CD14-positive monocyte (primary cell): ENCODE data around the gene LEF1. TPM values are rescaled to one million over a fixed set of nuclear protein-coding genes. Genes with fewer than 3 reads are reported as not detected.

Experiments used
- DNase-seq, 3 donors: peaks; one replicate each; pipeline ENCODE4 v3.0.0-alpha.2; 2011 to 2022
- H2AFZ ChIP-seq: 2 replicates; pipeline ENCODE4 v1.6.0; 2012; ENCODE audit warnings: mild to moderate bottlenecking, low read depth, low read length, inconsistent platforms; ENCODE audit not compliant: insufficient read depth, poor library complexity, severe bottlenecking
- H3K27ac ChIP-seq, 2 donors: 1 replicate in 1 of 2; 2 replicates in 1 of 2; pipeline ENCODE4 v1.5.1; 2012 to 2013; ENCODE audit warnings: low read length in 2 of 2, control low read depth in 1 of 2, inconsistent platforms in 1 of 2, low read depth in 1 of 2, mild to moderate bottlenecking in 1 of 2
- H3K27me3 ChIP-seq, 2 donors: one replicate each; pipeline versions ENCODE4 v1.6.0 to v1.6.1; 2011 to 2013; ENCODE audit warnings: low read length in 2 of 2; ENCODE audit not compliant: control insufficient read depth in 2 of 2, insufficient read depth in 2 of 2
- H3K36me3 ChIP-seq, 2 donors: replicated peaks in 1 of 2; 1 replicate in 1 of 2; 2 replicates in 1 of 2; pipeline versions ENCODE4 v1.5.1 to v1.6.1; 2012 to 2013; ENCODE audit warnings: low read length in 2 of 2, control low read depth in 1 of 2, inconsistent platforms in 1 of 2, mild to moderate bottlenecking in 1 of 2; ENCODE audit not compliant: insufficient read depth in 2 of 2, control insufficient read depth in 1 of 2
- H3K4me1 ChIP-seq, 2 donors: 1 replicate in 1 of 2; 2 replicates in 1 of 2; pipeline versions ENCODE4 v1.5.1 to v1.6.1; 2012 to 2013; ENCODE audit warnings: low read length in 2 of 2, control low read depth in 1 of 2, inconsistent platforms in 1 of 2, mild to moderate bottlenecking in 1 of 2, moderate library complexity in 1 of 2; ENCODE audit not compliant: insufficient read depth in 2 of 2, control insufficient read depth in 1 of 2
- H3K4me2 ChIP-seq: replicated peaks from 2 replicates; pipeline ENCODE3; 2012; ENCODE audit warnings: low read length, moderate library complexity, mild to moderate bottlenecking; ENCODE audit not compliant: poor library complexity, severe bottlenecking; ENCODE audit errors: extremely low read depth
- H3K4me3 ChIP-seq, 3 experiments: fragments of 200-600 bp in 1 of 3; sonication (generic) in 1 of 3; replicated peaks in 1 of 3; 1 replicate in 2 of 3; 2 replicates in 1 of 3; pipeline ENCODE4 v1.5.1; 2011 to 2013; ENCODE audit warnings: low read length in 3 of 3, mild to moderate bottlenecking in 3 of 3, control low read depth in 2 of 3, low read depth in 2 of 3, inconsistent platforms in 1 of 3, moderate library complexity in 1 of 3
- H3K79me2 ChIP-seq: 2 replicates; pipeline ENCODE4 v1.6.0; 2012; ENCODE audit warnings: mild to moderate bottlenecking, control low read depth, inconsistent platforms, low read length, moderate library complexity; ENCODE audit not compliant: insufficient read depth
- H3K9ac ChIP-seq: 2 replicates; pipeline ENCODE4 v1.6.0; 2017; ENCODE audit warnings: low read length, mild to moderate bottlenecking; ENCODE audit not compliant: insufficient read depth, poor library complexity, severe bottlenecking
- H3K9me3 ChIP-seq, 2 donors: replicated peaks in 1 of 2; 1 replicate in 1 of 2; 2 replicates in 1 of 2; pipeline versions ENCODE4 v1.5.1 to v1.6.1; 2012 to 2013; ENCODE audit warnings: low read length in 2 of 2, control low read depth in 1 of 2; ENCODE audit not compliant: control insufficient read depth in 1 of 2, insufficient read depth in 1 of 2
- H4K20me1 ChIP-seq: 2 replicates; pipeline ENCODE4 v1.6.0; 2012; ENCODE audit warnings: mild to moderate bottlenecking, low read length, control low read depth, moderate library complexity; ENCODE audit not compliant: insufficient read depth
- H3K27ac Mint-ChIP-seq, 7 donors: one replicate each; pipeline ENCODE4 v1.8.0; 2020; ENCODE audit warnings: mild to moderate bottlenecking in 7 of 7, mixed read lengths in 7 of 7, moderate library complexity in 6 of 7, inconsistent platforms in 2 of 7
- H3K27me3 Mint-ChIP-seq, 3 donors: one replicate each; pipeline ENCODE4 v1.8.0; 2021 to 2022; ENCODE audit warnings: low read depth in 3 of 3, mild to moderate bottlenecking in 3 of 3, mixed read lengths in 3 of 3, moderate library complexity in 3 of 3, inconsistent platforms in 1 of 3
- H3K36me3 Mint-ChIP-seq, 2 donors: one replicate each; pipeline ENCODE4 v1.8.0; 2020; ENCODE audit warnings: mixed read lengths in 2 of 2, inconsistent platforms in 1 of 2, mild to moderate bottlenecking in 1 of 2
- H3K4me1 Mint-ChIP-seq: one replicate; pipeline ENCODE4 v1.8.0; 2020; ENCODE audit warnings: mild to moderate bottlenecking, mixed read lengths
- H3K4me3 Mint-ChIP-seq, 2 donors: one replicate each; pipeline ENCODE4 v1.8.0; 2020; ENCODE audit warnings: mild to moderate bottlenecking in 2 of 2, mixed read lengths in 2 of 2, moderate library complexity in 1 of 2
- H3K9me3 Mint-ChIP-seq, 7 donors: one replicate each; pipeline ENCODE4 v1.8.0; 2020 to 2022; ENCODE audit warnings: mixed read lengths in 7 of 7, mild to moderate bottlenecking in 6 of 7, moderate library complexity in 6 of 7, inconsistent platforms in 2 of 7
- WGBS: methylation state at CpG from one replicate; pipeline ENCODE4 v1.1.5; 2013; ENCODE audit warnings: missing lambda C conversion rate; ENCODE audit not compliant: insufficient coverage; 5-methylcytosine and 5-hydroxymethylcytosine counted together
- intact Hi-C, 2 donors: fragments of 100-400 bp; cut with micrococcal nuclease; formaldehyde crosslinking; loops; one replicate each; pipeline versions ENCODE4 v1.15.0 to v1.15.1; 2023
- polyA plus RNA-seq, 3 donors: library from polyadenylated mRNA; depleted of rRNA in 1 of 3; unstranded in 2 of 3; stranded (reverse) in 1 of 3; fragments of 300-500 nt in 2 of 3; fragments of >200 nt in 1 of 3; fragmentation: Illumina TruSeq in 2 of 3; gene quantifications; 1 replicate in 2 of 3; 2 replicates in 1 of 3; pipeline ENCODE4 v1.2.3, GENCODE V29; 2012 to 2021
- TF ChIP-seq, protein P1 (sequence below): fragments of 200-600 bp; IDR thresholded peaks from one replicate; pipeline ENCODE4 v1.8.0; 2022; ENCODE audit warnings: antibody characterized with exemption, mild to moderate bottlenecking

LEF1 gene
- polyA plus RNA-seq, 3 donors, result 0.29 to 1.3 (median 0.61) TPM

DNA sequence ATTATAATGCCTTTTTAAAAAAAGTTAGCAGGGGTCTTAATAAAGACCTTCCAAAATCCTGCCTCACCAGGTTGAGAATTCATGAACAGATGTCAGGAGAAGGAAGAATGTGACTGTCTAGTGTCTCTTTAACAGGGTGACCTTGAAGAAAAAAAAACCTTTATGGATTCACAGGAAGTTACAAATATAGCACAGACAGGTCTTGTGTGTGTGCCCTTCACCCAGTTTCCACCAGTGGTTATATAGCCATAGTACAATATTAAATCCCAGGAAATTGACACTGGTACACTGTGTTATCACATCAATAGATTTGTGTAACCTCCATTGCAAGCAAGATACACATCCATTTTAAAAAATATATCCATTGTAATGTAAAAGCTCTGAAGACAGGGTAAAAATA is 135.4 kb downstream of the LEF1 start:
- Mint-ChIP-seq H3K4me1 (no peaks in the 10 kb centered on the region), H3K27ac (no peak overlapping the region), H3K36me3 (peaks cover 32 to 34% of the 10 kb centered on the region in 2 donors), H3K4me3 (no peak overlapping the region), H3K9me3 (no peaks in the 10 kb centered on the region), H3K27me3 (no peaks in the 10 kb centered on the region)
- DNase-seq, result no peak
- no peak overlapping the region for H3K4me2 ChIP-seq
- H3K4me3 ChIP-seq, result no peak overlapping the region
- no peaks in the 10 kb centered on the region for H4K20me1 ChIP-seq
- no peaks in the 10 kb centered on the region for H3K27me3 ChIP-seq
- H3K9ac ChIP-seq, result no peak overlapping the region
- no peaks in the 10 kb centered on the region for H3K79me2 ChIP-seq
- H3K9me3 ChIP-seq, result no peaks in the 10 kb centered on the region
- H3K4me1 ChIP-seq, result no peaks in the 10 kb centered on the region
- H2AFZ ChIP-seq, result no peak overlapping the region
- peaks cover 11 to 46% of the 10 kb centered on the region in 2 donors for H3K36me3 ChIP-seq
- H3K27ac ChIP-seq, result no peak overlapping the region
- intact Hi-C loops, result no loop called here
- TF ChIP-seq, protein P1, sequence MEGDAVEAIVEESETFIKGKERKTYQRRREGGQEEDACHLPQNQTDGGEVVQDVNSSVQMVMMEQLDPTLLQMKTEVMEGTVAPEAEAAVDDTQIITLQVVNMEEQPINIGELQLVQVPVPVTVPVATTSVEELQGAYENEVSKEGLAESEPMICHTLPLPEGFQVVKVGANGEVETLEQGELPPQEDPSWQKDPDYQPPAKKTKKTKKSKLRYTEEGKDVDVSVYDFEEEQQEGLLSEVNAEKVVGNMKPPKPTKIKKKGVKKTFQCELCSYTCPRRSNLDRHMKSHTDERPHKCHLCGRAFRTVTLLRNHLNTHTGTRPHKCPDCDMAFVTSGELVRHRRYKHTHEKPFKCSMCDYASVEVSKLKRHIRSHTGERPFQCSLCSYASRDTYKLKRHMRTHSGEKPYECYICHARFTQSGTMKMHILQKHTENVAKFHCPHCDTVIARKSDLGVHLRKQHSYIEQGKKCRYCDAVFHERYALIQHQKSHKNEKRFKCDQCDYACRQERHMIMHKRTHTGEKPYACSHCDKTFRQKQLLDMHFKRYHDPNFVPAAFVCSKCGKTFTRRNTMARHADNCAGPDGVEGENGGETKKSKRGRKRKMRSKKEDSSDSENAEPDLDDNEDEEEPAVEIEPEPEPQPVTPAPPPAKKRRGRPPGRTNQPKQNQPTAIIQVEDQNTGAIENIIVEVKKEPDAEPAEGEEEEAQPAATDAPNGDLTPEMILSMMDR, result no peak

- Histone ChIP-seq H3K4me2 (no peak overlapping the region), H4K20me1 (no peaks in the 10 kb centered on the region), H3K36me3 (peaks cover 13 to 63% of the 10 kb centered on the region in 2 donors), H3K27me3 (no peaks in the 10 kb centered on the region), H3K9me3 (no peaks in the 10 kb centered on the region), H2AFZ (no peak overlapping the region), H3K79me2 (no peaks in the 10 kb centered on the region), H3K9ac (no peak overlapping the region), H3K4me1 (no peaks in the 10 kb centered on the region), H3K27ac (no peak overlapping the region), H3K4me3 (no peak overlapping the region)
- DNase-seq, result no peak
- H3K36me3 Mint-ChIP-seq, result peaks cover 46 to 51% of the 10 kb centered on the region in 2 donors
- intact Hi-C loops, result no loop called here
- no peaks in the 10 kb centered on the region for H3K9me3 Mint-ChIP-seq
- H3K4me1 Mint-ChIP-seq, result no peaks in the 10 kb centered on the region
- no peak overlapping the region for H3K4me3 Mint-ChIP-seq
- TF ChIP-seq, protein P1, result no peak
- H3K27me3 Mint-ChIP-seq, result no peaks in the 10 kb centered on the region
- peak overlapping the region in 1 of 7 donors; percentile 40 for H3K27ac Mint-ChIP-seq
- no CpG with 5 or more reads among the region's 4 CpGs for WGBS
Observed at GRCh38 chr4:108031427-108032083, 137.2 kb downstream of the LEF1 start.
